ENCODE measurements around the gene ATRNL1.

Gene ATRNL1

DNA sequence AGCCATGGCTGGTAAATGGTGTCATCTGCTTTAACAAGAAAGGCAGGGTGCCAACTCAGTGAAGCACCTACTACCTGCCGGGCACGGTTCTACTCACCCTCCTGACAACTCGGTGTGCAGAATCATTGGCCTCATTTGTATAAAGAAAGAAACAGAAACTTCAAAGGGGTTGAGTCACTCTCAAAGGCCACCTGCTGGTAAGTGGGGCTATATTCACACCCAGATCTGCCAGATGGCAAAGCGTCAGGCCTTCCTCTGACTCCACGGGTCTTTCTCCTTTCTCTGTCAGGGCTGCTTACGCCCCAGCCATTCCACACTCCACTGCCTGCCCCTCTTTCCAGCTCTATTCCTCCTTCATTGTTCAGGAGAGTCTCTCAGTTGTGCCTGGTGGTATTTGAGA, 870.7 kb downstream of the ATRNL1 start:
- POLR2A ChIA-PET: no interaction called here
- CTCF ChIA-PET: no interaction called here
- DNase-seq (ENCODE audit: extremely low spot score): peak; percentile 42
- no peak for TF ChIP-seq FOXM1 (IDR thresholded peaks at IDR 0.05; ENCODE audit: borderline replicate concordance)
- no peak for TF ChIP-seq CTBP1 (IDR thresholded peaks at IDR 0.05; ENCODE audit: borderline replicate concordance)
- no peak for TF ChIP-seq TARDBP (IDR thresholded peaks at IDR 0.05)
- no peak for TF ChIP-seq L3MBTL2 (conservative IDR thresholded peaks at IDR 0.05)
- no peak for TF ChIP-seq ZNF384 (IDR thresholded peaks at IDR 0.05)
- TF ChIP-seq ELF4 (IDR thresholded peaks at IDR 0.05): no peak
- TF ChIP-seq FOXA1 (IDR thresholded peaks at IDR 0.05): no peak
- no peak for TF ChIP-seq BHLHE40 (IDR thresholded peaks at IDR 0.05; ENCODE audit: borderline replicate concordance)
- TF ChIP-seq, protein P1, sequence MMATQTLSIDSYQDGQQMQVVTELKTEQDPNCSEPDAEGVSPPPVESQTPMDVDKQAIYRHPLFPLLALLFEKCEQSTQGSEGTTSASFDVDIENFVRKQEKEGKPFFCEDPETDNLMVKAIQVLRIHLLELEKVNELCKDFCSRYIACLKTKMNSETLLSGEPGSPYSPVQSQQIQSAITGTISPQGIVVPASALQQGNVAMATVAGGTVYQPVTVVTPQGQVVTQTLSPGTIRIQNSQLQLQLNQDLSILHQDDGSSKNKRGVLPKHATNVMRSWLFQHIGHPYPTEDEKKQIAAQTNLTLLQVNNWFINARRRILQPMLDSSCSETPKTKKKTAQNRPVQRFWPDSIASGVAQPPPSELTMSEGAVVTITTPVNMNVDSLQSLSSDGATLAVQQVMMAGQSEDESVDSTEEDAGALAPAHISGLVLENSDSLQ (IDR thresholded peaks at IDR 0.05): no peak
- TF ChIP-seq SP1 (IDR thresholded peaks at IDR 0.05): no peak
- no peak for TF ChIP-seq ARNT (IDR thresholded peaks at IDR 0.05)
- no peak for TF ChIP-seq FOXK2 (IDR thresholded peaks at IDR 0.05)
- TF ChIP-seq NFRKB (IDR thresholded peaks at IDR 0.05): no peak
- TF ChIP-seq HDGF (IDR thresholded peaks at IDR 0.05; ENCODE audit: borderline replicate concordance): no peak
- no peak for TF ChIP-seq SUZ12 (IDR thresholded peaks at IDR 0.05)
- TF ChIP-seq LEF1 (IDR thresholded peaks at IDR 0.05; ENCODE audit: borderline replicate concordance): no peak; the same call in 1 of the 2 replicates

DNA sequence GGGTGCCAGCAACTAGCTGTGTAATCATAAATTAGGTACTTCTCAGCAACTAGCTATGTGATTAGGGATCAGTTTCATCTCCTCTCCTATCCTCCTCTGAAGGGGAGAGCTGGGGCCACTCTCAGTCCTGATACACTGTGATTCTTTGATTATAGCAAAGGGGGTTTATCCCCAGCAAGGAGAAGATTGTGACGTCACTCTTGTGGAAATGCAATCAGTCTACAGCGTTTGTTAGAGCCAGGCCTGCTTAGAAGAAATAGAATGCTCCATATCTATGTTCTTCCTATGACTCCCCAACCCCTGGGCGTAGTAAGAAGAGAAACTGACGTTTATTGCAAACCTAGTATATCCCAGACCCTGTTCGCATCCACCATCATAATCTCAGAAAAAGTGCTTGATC, 871.7 kb downstream of the ATRNL1 start:
- TF ChIP-seq ARNT (IDR thresholded peaks at IDR 0.05): no peak
- TF ChIP-seq ELF4 (IDR thresholded peaks at IDR 0.05): no peak
- TF ChIP-seq SUZ12 (IDR thresholded peaks at IDR 0.05): no peak
- TF ChIP-seq ZNF384 (IDR thresholded peaks at IDR 0.05): no peak
- TF ChIP-seq, protein P1 (IDR thresholded peaks at IDR 0.05): no peak
- TF ChIP-seq CTBP1 (IDR thresholded peaks at IDR 0.05; ENCODE audit: borderline replicate concordance): no peak
- no peak for TF ChIP-seq BHLHE40 (IDR thresholded peaks at IDR 0.05; ENCODE audit: borderline replicate concordance)
- ChIA-PET CTCF (no interaction called here), POLR2A (no interaction called here)
- no peak for DNase-seq (ENCODE audit: extremely low spot score)

DNA sequence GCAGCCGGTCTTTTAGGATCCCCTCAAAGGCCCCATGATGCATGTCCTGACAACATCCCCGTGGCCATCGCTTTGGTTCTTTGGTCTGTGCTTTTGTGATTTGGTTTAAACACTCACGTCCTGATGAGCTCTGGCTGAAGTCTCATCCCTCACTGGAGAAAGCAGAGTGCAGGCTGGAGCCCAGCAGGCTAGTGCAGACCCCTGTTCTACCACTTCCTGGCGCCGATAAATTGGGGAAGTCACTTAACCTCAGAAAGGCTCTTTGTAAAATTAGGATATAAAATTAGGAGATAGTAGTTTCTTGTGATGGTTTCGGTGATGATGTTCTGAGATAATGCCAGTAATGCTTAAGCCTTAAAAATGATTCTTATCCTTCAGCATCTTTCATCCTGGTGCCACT, 872.2 kb downstream of the ATRNL1 start:
- ChIA-PET CTCF (no interaction called here), POLR2A (no interaction called here)
- no peak for DNase-seq (ENCODE audit: extremely low spot score)
- TF ChIP-seq SUZ12 (IDR thresholded peaks at IDR 0.05) (no peak), FOXA1 (IDR thresholded peaks at IDR 0.05) (no peak), ELF4 (IDR thresholded peaks at IDR 0.05) (no peak), LEF1 (IDR thresholded peaks at IDR 0.05; ENCODE audit: borderline replicate concordance) (no peak)

DNA sequence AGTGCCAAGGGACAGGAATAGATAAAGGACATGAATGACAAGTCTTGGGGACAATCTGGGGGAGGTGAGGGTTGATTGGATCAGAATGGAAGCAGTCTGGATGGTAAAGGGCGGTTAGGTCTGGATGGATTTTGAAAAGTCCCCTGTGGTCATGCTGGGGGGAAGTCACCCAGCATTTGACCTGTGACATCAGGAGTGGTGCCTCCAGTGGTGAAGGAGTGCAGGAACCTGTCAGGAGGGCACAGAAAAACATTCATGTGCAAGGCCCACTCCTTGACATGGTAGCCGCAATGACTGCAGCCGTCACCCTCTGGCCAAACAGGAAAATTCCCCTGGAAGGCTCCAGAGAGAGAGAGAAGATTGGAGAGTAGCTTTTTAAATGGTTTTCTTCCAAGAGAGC, 875.1 kb downstream of the ATRNL1 start:
- ChIA-PET POLR2A (no interaction called here), CTCF (no interaction called here)
- no peak for DNase-seq (ENCODE audit: extremely low spot score)
- TF ChIP-seq ELF4 (IDR thresholded peaks at IDR 0.05) (no peak), LEF1 (IDR thresholded peaks at IDR 0.05; ENCODE audit: borderline replicate concordance) (no peak), SP1 (IDR thresholded peaks at IDR 0.05) (no peak), TARDBP (IDR thresholded peaks at IDR 0.05) (no peak), CTBP1 (IDR thresholded peaks at IDR 0.05; ENCODE audit: borderline replicate concordance) (no peak), FOXA1 (IDR thresholded peaks at IDR 0.05) (no peak), NFRKB (IDR thresholded peaks at IDR 0.05) (no peak), ARNT (IDR thresholded peaks at IDR 0.05) (no peak), ZNF384 (IDR thresholded peaks at IDR 0.05) (no peak), L3MBTL2 (conservative IDR thresholded peaks at IDR 0.05) (no peak), FOXM1 (IDR thresholded peaks at IDR 0.05; ENCODE audit: borderline replicate concordance) (no peak), BHLHE40 (IDR thresholded peaks at IDR 0.05; ENCODE audit: borderline replicate concordance) (no peak), FOXK2 (IDR thresholded peaks at IDR 0.05) (no peak)

DNA sequence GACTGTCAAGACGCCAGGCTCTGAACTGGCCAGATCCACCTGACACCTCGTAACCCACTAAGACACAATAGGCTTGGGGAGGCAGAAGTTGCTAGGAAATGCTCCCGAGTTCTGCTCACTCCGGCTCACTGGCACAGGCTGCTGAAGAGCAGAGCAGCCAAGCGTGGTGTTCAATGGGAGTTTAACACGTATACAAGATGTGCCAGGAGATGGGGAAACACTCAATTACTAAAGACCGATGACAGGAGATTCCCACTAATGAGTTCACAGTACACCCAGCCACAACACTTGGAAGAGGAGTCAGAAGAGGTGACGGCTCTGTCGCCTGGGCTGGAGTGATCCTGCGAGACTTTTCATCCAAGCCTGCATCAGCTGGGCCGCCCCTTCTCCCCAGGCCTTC, 876.4 kb downstream of the ATRNL1 start:
- POLR2A ChIA-PET: no interaction called here
- TF ChIP-seq, protein P1 (IDR thresholded peaks at IDR 0.05): no peak
- no peak for TF ChIP-seq L3MBTL2 (conservative IDR thresholded peaks at IDR 0.05)
- no peak for TF ChIP-seq HDGF (IDR thresholded peaks at IDR 0.05; ENCODE audit: borderline replicate concordance)
- DNase-seq (ENCODE audit: extremely low spot score): no peak
- CTCF ChIA-PET: no interaction called here

DNA sequence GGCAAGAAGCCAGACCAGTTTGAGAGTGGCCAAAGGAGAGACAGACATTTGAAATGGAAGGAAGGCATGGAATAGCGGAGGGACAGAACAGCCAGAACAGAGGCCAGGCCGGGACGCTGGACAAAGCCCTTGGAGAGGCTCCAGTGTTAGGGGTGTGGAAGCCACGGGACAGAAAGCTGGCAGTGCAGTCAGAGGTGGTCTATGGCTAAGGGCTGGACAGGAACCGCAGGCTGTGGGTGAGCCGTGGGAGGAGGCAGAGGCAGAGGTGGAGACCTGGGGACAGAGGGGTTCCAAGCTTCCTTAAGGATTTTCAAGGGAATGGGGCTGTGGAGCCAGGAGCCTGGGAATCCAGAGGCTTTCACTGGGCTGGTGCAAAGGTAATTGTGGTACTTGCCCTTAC, 878.8 kb downstream of the ATRNL1 start:
- POLR2A ChIA-PET: no interaction called here

More for the DNA sequence above, 878.8 kb downstream of the ATRNL1 start:
- TF ChIP-seq, protein P1 (IDR thresholded peaks at IDR 0.05): no peak
- TF ChIP-seq FOXA1 (IDR thresholded peaks at IDR 0.05) (no peak), BHLHE40 (IDR thresholded peaks at IDR 0.05; ENCODE audit: borderline replicate concordance) (no peak), FOXM1 (IDR thresholded peaks at IDR 0.05; ENCODE audit: borderline replicate concordance) (no peak), L3MBTL2 (conservative IDR thresholded peaks at IDR 0.05) (no peak), SUZ12 (IDR thresholded peaks at IDR 0.05) (no peak), FOXK2 (IDR thresholded peaks at IDR 0.05) (no peak), HDGF (IDR thresholded peaks at IDR 0.05; ENCODE audit: borderline replicate concordance) (no peak), ARNT (IDR thresholded peaks at IDR 0.05) (no peak), NFRKB (IDR thresholded peaks at IDR 0.05) (no peak), SP1 (IDR thresholded peaks at IDR 0.05) (no peak), ZNF384 (IDR thresholded peaks at IDR 0.05) (no peak), LEF1 (IDR thresholded peaks at IDR 0.05; ENCODE audit: borderline replicate concordance) (no peak)
- no peak for DNase-seq (ENCODE audit: extremely low spot score)
- CTCF ChIA-PET: interaction anchor here (0.6 kb wide), 1 partner anchor 372 kb away, joined by 3 read pairs; no protein-coding TSS in a partner anchor
